HL-60/S4 treated with phorbol 12-myristate 13-acetate at 8.2 ng/mL for 4 days and 3 days (cell line): ENCODE measurements around the gene PRR23E.

Experiments
- in situ Hi-C: fragments of 300-500 bp; cut with MboI; formaldehyde crosslinking; loops from 2 replicates; pipeline ENCODE4 v1.15.0; 2022; ENCODE audit warnings: low sequenced_read_pairs

PRR23E gene

GRCh38 chr3:127164615-127165014 lies 28.3 kb upstream of the PRR23E start:
- in situ Hi-C loops, result no loop called here

GRCh38 chr3:127165036-127165435 lies 27.9 kb upstream of the PRR23E start:
- in situ Hi-C loops, result no loop called here

GRCh38 chr3:127165694-127166485 lies 27.0 kb upstream of the PRR23E start:
- in situ Hi-C loops, result no loop called here

- in situ Hi-C loops, result no loop called here
These were observed 26.3 kb upstream of the PRR23E start for GRCh38 chr3:127166501-127167065.

- in situ Hi-C loops, result no loop called here
These were observed 25.5 kb upstream of the PRR23E start for GRCh38 chr3:127167315-127168043.

GRCh38 chr3:127168271-127168670 lies 24.7 kb upstream of the PRR23E start:
- in situ Hi-C loops, result no loop called here

GRCh38 chr3:127170814-127171213 lies 22.1 kb upstream of the PRR23E start:
- in situ Hi-C loops, result no loop called here

- in situ Hi-C loops, result no loop called here
These were observed 21.6 kb upstream of the PRR23E start for GRCh38 chr3:127171320-127171719.

GRCh38 chr3:127171721-127172120 lies 21.2 kb upstream of the PRR23E start:
- in situ Hi-C loops, result no loop called here

- in situ Hi-C loops, result no loop called here
These were observed 20.7 kb upstream of the PRR23E start for GRCh38 chr3:127172211-127172610.

GRCh38 chr3:127172781-127173515 lies 20.0 kb upstream of the PRR23E start:
- in situ Hi-C loops, result no loop called here

GRCh38 chr3:127173516-127174166 lies 19.3 kb upstream of the PRR23E start:
- in situ Hi-C loops, result no loop called here

- in situ Hi-C loops, result no loop called here
These were observed 18.6 kb upstream of the PRR23E start for GRCh38 chr3:127174284-127174683.

GRCh38 chr3:127174715-127175140 lies 18.2 kb upstream of the PRR23E start:
- in situ Hi-C loops, result no loop called here

- in situ Hi-C loops, result no loop called here
These were observed 17.7 kb upstream of the PRR23E start for GRCh38 chr3:127175272-127175671.

GRCh38 chr3:127177226-127177625 lies 15.7 kb upstream of the PRR23E start:
- in situ Hi-C loops, result no loop called here

GRCh38 chr3:127180859-127181258 lies 12.1 kb upstream of the PRR23E start:
- in situ Hi-C loops, result no loop called here

- in situ Hi-C loops, result no loop called here
These were observed 10.5 kb upstream of the PRR23E start for GRCh38 chr3:127182431-127182830.

GRCh38 chr3:127182848-127183714 lies 9.8 kb upstream of the PRR23E start:
- in situ Hi-C loops, result no loop called here
